GM21723 (cell line): ENCODE results near the gene UPP2.

Source experiments
- ATAC-seq: cut with Tn5 transposase; IDR thresholded peaks from one replicate; pipeline ENCODE4 v1.9.1; 2021; ENCODE audit warnings: mild to moderate bottlenecking, moderate library complexity; ENCODE audit not compliant: unreplicated experiment

UPP2 gene

GRCh38 chr2:158103411-158104012 is 1.8 kb downstream of the UPP2 start:
- ATAC-seq: no peak

- ATAC-seq: no peak
Measured at GRCh38 chr2:158104903-158105302, 3.2 kb downstream of the UPP2 start.

GRCh38 chr2:158112992-158113391 is 11.3 kb downstream of the UPP2 start:
- ATAC-seq: no peak

GRCh38 chr2:158113741-158114295 is 12.1 kb downstream of the UPP2 start:
- no peak for ATAC-seq

GRCh38 chr2:158114516-158114915 is 12.8 kb downstream of the UPP2 start:
- ATAC-seq: no peak

- no peak for ATAC-seq
Measured at GRCh38 chr2:158115202-158115767, 13.6 kb downstream of the UPP2 start.

GRCh38 chr2:158116936-158117335 is 15.3 kb downstream of the UPP2 start:
- no peak for ATAC-seq

GRCh38 chr2:158120102-158120501 is 18.4 kb downstream of the UPP2 start:
- no peak for ATAC-seq

GRCh38 chr2:158120664-158121641 is 19.3 kb downstream of the UPP2 start:
- ATAC-seq: no peak

GRCh38 chr2:158124896-158125295 is 23.2 kb downstream of the UPP2 start:
- ATAC-seq: no peak

- ATAC-seq: no peak
Measured at GRCh38 chr2:158125756-158126498, 24.3 kb downstream of the UPP2 start.

- no peak for ATAC-seq
Measured at GRCh38 chr2:158127380-158127804, 25.7 kb downstream of the UPP2 start.

GRCh38 chr2:158128168-158128973 is 26.7 kb downstream of the UPP2 start:
- ATAC-seq: no peak

- ATAC-seq: no peak
Measured at GRCh38 chr2:158129037-158129436, 27.4 kb downstream of the UPP2 start.

- ATAC-seq: no peak
Measured at GRCh38 chr2:158130832-158131473, 29.3 kb downstream of the UPP2 start.

GRCh38 chr2:158131483-158131912 is 29.8 kb downstream of the UPP2 start:
- ATAC-seq: no peak

GRCh38 chr2:158131919-158132566 is 30.4 kb downstream of the UPP2 start:
- ATAC-seq: no peak

- ATAC-seq: no peak
Measured at GRCh38 chr2:158134055-158134454, 32.4 kb downstream of the UPP2 start.

GRCh38 chr2:158134655-158135054 is 33.0 kb downstream of the UPP2 start:
- no peak for ATAC-seq
